C4-2B (cell line): ENCODE data around the gene PLA2G3.
"Not testable (repeated sequence)": the region's sequence is repeated elsewhere in the genome, so short reads cannot be mapped to it uniquely, and the experiment has no call there.

Source experiments
- H3K27ac ChIP-seq: fragments of 450-650 bp; 2 replicates; pipeline ENCODE4 v1.5.1; 2017
- ZFX ChIP-seq: fragments of 450-650 bp; IDR thresholded peaks from 2 replicates; pipeline ENCODE4 v1.6.1; 2017
- TF ChIP-seq, protein P1 (sequence below): fragments of 450-650 bp; conservative IDR thresholded peaks from 2 replicates; pipeline ENCODE4 v1.5.1; 2017; ENCODE audit warnings: mild to moderate bottlenecking

Gene PLA2G3

DNA sequence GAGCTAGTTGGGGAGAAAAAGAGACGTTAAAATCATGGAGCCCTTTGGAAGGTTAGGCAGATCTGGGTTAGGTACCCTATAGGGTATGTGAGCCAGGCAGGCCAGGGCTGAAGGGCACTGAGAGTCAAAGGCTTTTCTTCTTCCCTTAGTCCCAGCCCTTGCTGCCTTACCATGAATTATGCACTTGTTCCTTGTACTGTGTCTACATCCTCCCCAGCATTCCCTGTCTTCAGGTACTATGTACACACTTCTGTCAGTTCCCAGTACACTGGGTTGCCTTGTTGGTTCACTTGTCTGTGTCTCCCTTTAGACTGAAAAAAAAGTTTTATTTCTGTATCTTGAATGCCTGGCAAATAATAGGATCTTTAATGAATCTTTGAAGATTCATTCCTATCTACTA is 36.6 kb upstream of the PLA2G3 start:
- TF ChIP-seq, protein P1, sequence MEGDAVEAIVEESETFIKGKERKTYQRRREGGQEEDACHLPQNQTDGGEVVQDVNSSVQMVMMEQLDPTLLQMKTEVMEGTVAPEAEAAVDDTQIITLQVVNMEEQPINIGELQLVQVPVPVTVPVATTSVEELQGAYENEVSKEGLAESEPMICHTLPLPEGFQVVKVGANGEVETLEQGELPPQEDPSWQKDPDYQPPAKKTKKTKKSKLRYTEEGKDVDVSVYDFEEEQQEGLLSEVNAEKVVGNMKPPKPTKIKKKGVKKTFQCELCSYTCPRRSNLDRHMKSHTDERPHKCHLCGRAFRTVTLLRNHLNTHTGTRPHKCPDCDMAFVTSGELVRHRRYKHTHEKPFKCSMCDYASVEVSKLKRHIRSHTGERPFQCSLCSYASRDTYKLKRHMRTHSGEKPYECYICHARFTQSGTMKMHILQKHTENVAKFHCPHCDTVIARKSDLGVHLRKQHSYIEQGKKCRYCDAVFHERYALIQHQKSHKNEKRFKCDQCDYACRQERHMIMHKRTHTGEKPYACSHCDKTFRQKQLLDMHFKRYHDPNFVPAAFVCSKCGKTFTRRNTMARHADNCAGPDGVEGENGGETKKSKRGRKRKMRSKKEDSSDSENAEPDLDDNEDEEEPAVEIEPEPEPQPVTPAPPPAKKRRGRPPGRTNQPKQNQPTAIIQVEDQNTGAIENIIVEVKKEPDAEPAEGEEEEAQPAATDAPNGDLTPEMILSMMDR = no peak
- no peak for TF ChIP-seq ZFX
- H3K27ac ChIP-seq = no peak overlapping the region; the same call in 1 of the 2 replicates

DNA sequence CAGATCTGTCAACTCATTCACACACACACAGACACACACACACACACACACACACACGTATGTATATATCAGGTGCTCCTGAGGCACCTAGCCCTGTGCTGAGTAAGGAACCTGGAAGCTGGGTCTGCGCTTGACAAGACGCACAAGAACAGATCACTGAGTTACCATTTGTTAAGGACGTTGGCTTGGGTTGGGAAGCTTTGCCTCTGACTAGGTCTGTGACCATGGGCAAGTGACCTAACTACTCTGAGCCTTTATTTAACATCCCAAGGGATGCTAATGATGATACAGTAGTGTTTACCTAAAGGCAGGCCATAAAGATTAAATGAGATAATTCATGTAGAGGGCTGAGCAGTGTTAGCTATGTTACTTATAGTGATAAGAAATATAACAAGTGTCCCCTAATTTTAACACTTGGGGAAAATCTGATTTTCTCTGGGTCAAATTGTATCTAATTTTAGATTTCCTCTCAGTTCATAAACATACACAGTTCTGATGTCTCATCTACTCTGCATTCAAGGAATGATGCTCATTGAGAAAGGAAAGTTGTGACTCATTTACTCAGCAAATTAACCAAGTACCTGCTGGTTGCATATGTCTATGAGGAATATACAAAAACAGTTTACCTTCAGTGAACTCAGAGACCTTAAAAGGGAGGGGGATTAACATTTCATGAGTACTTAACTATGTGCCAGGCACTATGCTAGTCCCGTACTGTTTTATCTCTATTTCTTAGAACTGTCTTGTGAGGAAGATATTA is 33.3 kb upstream of the PLA2G3 start:
- TF ChIP-seq ZFX = no peak
- TF ChIP-seq, protein P1 = no peak
- no peak overlapping the region for H3K27ac ChIP-seq

DNA sequence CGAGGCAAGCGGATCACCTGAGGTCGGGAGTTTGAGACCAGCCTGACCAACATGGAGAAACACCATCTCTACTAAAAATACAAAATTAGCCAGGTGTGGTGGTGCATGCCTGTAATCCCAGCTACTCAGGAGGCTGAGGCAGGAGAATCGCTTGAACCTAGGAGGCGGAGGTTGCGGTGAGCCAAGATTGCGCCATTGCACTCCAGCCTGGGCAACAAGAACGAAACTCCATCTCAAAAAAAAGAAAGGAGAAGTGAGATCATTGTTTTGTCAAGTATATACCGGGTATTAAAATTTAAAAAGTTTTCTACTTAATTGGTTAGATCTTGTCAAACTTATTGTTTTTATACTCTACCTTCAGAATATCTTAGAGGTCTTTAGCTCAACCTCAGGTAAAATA is 31.4 kb upstream of the PLA2G3 start:
- H3K27ac ChIP-seq = not testable (repeated sequence)

DNA sequence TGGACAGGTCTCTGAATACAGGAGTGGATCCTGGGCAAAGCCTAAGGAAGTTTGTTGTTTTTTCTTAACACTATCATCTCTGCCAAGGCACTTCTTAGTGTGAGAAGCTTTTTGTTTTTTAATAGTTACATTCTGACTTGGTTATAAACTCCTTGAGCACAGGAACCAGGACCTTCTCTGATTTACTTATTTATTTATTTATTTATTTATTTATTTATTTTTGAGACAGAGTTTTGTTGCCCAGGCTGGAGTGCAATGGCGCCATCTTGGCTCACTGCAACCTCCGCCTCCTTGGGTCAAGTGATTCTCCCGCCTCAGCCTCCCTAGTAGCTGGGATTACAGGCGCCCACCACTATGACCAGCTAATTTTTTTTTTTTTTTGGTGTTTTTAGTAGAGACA is 30.7 kb upstream of the PLA2G3 start:
- H3K27ac ChIP-seq = no peak overlapping the region
- TF ChIP-seq, protein P1 = no peak
- no peak for TF ChIP-seq ZFX

DNA sequence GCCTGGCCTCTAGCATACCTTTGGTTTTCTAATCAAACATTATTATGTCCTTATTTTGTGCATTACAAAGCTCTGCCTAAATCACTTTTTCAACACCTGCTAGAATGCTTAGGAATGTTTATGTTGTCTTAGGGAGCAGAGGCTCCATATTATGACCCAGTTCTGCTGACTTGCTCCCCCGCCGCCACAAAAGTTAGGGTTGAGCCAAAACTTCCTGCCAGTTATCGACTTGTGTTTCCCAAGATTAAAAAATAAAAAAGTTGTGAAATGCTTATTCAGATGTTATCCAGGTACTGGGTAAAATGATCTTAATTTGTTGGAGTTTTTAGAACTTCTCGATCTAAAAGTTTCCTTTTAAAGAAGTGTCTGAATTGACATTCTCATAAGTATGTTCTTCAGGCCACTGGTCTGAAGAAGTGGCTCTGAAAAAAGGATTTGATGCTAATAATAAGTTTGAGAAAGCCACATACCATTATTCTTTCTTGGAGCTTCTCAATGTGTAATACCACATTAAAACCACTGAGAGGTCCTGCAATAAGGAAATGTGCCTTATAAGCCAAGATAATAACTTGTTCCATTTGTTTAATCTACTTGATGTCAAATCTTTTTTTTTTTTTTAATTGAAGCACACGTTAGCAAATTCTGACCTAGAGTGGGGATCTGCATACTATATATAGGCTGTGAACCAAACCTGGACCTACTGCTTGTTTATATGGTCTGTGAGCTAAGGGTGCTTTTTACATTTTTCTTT is 21.9 kb upstream of the PLA2G3 start:
- no peak for TF ChIP-seq ZFX
- TF ChIP-seq, protein P1 = no peak; the same call in 1 of the 2 replicates
- H3K27ac ChIP-seq = no peak overlapping the region

DNA sequence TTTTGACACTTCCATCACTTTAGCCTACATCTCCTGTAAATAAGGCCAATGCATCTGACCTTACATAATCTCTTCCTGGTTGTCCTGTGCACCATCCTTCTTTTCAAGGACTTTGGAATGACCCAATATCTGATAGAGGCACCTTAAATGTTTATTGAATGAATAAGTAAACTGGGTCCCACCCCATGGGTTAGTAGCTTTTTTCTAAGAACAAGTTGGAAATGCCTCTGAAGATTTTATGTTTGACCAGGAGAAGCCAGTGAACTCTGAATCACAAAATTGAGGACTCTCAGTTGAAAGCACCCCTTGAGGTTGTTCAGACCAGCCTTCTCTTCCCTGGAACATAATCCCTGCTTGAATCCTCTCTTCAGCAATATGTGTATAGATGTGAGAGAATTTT is 21.1 kb upstream of the PLA2G3 start:
- no peak overlapping the region for H3K27ac ChIP-seq
- TF ChIP-seq ZFX = no peak
- TF ChIP-seq, protein P1 = no peak

DNA sequence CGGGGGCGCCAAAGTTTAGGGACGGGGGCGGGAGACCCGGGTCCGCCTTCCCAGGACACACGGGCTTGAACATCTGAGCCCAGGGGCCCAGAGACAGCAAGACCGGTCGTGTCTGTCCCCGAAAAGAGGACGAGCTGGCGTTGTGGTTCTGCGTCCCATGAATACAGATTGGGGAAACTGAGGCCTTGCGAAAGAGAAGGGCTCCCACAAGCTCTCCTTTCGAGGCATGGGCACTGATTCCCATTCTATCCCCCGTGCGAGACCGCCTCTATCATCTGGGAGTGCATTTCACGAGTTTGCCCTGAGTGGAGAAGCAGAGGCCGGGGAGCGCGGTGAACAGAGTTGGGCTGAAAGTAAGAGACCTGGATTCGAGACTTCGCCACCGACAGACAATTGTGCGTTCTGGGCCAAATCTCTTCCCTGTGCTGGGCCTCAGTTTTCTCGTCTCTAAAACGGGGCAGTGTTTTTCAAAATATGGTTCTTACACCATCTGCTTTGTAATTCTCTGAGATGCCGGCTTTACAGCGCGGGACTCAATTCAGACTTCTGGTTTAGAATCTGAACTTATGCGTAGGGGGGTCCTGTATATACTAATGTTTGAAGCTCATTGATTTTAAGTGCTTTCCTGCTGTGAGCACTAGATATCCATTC is 20.1 kb upstream of the PLA2G3 start:
- peak overlapping the region; percentile 71 for H3K27ac ChIP-seq
- no peak for TF ChIP-seq ZFX
- TF ChIP-seq, protein P1 = no peak
